Lung (tissue), 16 donors: ENCODE measurements around the gene TGFB1. TPM values are rescaled to one million over a fixed set of nuclear protein-coding genes. Genes with fewer than 3 reads are reported as not detected.

ENCODE experiments used
- ATAC-seq: fragments of 200-7000 bp; cut with Tn5 transposase; one replicate; pipeline ENCODE4 v1.9.1; 2020; ENCODE audit warnings: moderate number of reproducible peaks; ENCODE audit not compliant: insufficient read depth, low FRiP score
- DNase-seq, 3 donors: peaks; one replicate each; pipeline ENCODE4 v3.0.0-alpha.2; 2013 to 2017
- H3K27ac ChIP-seq, 2 donors: one replicate each; pipeline ENCODE4 v1.5.1; 2013; ENCODE audit warnings: mild to moderate bottlenecking in 2 of 2, moderate library complexity in 2 of 2, control low read depth in 1 of 2, inconsistent platforms in 1 of 2, low read depth in 1 of 2, low read length in 1 of 2
- H3K27me3 ChIP-seq, 3 donors: one replicate each; pipeline ENCODE4 v1.5.1; 2013; ENCODE audit warnings: low read length in 2 of 3; ENCODE audit not compliant: control insufficient read depth in 3 of 3, insufficient read depth in 3 of 3
- H3K36me3 ChIP-seq, 4 donors: one replicate each; pipeline ENCODE4 v1.5.1; 2013; ENCODE audit warnings: low read length in 4 of 4, mild to moderate bottlenecking in 1 of 4, moderate library complexity in 1 of 4; ENCODE audit not compliant: control insufficient read depth in 4 of 4, insufficient read depth in 4 of 4
- H3K4me1 ChIP-seq, 5 donors: one replicate each; pipeline ENCODE4 v1.5.1; 2013; ENCODE audit warnings: low read length in 5 of 5, mild to moderate bottlenecking in 2 of 5, moderate library complexity in 1 of 5; ENCODE audit not compliant: control insufficient read depth in 5 of 5, insufficient read depth in 5 of 5
- H3K4me3 ChIP-seq: one replicate; pipeline ENCODE4 v1.5.1; 2013; ENCODE audit warnings: mild to moderate bottlenecking, control low read depth, moderate library complexity
- H3K9ac ChIP-seq, 2 donors: one replicate each; pipeline ENCODE4 v1.5.1; 2013; ENCODE audit warnings: low read length in 2 of 2, control low read depth in 1 of 2; ENCODE audit not compliant: insufficient read depth in 1 of 2
- H3K9me3 ChIP-seq, 4 donors: one replicate each; pipeline ENCODE4 v1.5.1; 2013; ENCODE audit warnings: low read length in 3 of 4, mild to moderate bottlenecking in 1 of 4, moderate library complexity in 1 of 4; ENCODE audit not compliant: control insufficient read depth in 4 of 4, insufficient read depth in 3 of 4
- WGBS, 2 donors: extraction: QIAGEN DNeasy Blood & Tissue Kit; methylation state at CpG; one replicate each; pipeline ENCODE4 v1.1.7; 2013; 5-methylcytosine and 5-hydroxymethylcytosine counted together
- long read RNA-seq, 5 donors: transcript quantifications; one replicate each; lab custom pipeline, GENCODE V29; 2026
- polyA plus RNA-seq, 2 donors: library from polyadenylated mRNA; stranded (reverse); fragments of 200-250 nt; gene quantifications; one replicate each; pipeline ENCODE4 v1.2.1, GENCODE V29; 2013
- total RNA-seq, 2 donors: library from RNA; depleted of rRNA in 1 of 2; stranded (reverse); fragments of >200 nt in 1 of 2; gene quantifications; one replicate each; pipeline ENCODE4 v1.2.1, GENCODE V29; 2014 to 2021
- TF ChIP-seq, protein P1 (sequence below): IDR thresholded peaks from 2 replicates; pipeline ENCODE4 v1.5.1; 2012; ENCODE audit warnings: mild to moderate bottlenecking; ENCODE audit errors: control extremely low read depth, extremely low read depth
- donor health status: control.
- donor health status: control.
- donor health status: Bipolar disorder and iron deficiency.
- donor health status: healthy.
- donor health status: DM: yes; HTN: yes; CAD: no.

TGFB1 gene
- total RNA-seq (10 to 100 TPM; 18.0 to 88.8 TPM), polyA plus RNA-seq (10 to 100 TPM; 27.8 to 67.3 TPM)
- long read RNA-seq, donor 1, transcript TGFB1-201 (7 exons, 2,769 nt) = major isoform, 25 of 49 reads
- long read RNA-seq, donor 1, partial matches to known transcripts = 24 of 49 reads
- long read RNA-seq, donor 1, other reads (novel, unspliced or antisense) = 0 of 49 reads
- long read RNA-seq, donor 2, partial matches to known transcripts = 25 of 28 reads
- long read RNA-seq, donor 2, other reads (novel, unspliced or antisense) = 0 of 28 reads
- long read RNA-seq, donor 3, transcript TGFB1-201 (7 exons, 2,769 nt) = major isoform, 5 of 5 reads
- long read RNA-seq, donor 3, partial matches to known transcripts = 0 of 5 reads
- long read RNA-seq, donor 3, other reads (novel, unspliced or antisense) = 0 of 5 reads
- long read RNA-seq, donor 4, partial matches to known transcripts = 166 of 180 reads
- long read RNA-seq, donor 4, other reads (novel, unspliced or antisense) = 13 of 180 reads
- long read RNA-seq, donor 5, transcript TGFB1-201 (7 exons, 2,769 nt) = major isoform, 20 of 29 reads
- long read RNA-seq, donor 5, partial matches to known transcripts = 0 of 29 reads
- long read RNA-seq, donor 5, other reads (novel, unspliced or antisense) = 9 of 29 reads

DNA sequence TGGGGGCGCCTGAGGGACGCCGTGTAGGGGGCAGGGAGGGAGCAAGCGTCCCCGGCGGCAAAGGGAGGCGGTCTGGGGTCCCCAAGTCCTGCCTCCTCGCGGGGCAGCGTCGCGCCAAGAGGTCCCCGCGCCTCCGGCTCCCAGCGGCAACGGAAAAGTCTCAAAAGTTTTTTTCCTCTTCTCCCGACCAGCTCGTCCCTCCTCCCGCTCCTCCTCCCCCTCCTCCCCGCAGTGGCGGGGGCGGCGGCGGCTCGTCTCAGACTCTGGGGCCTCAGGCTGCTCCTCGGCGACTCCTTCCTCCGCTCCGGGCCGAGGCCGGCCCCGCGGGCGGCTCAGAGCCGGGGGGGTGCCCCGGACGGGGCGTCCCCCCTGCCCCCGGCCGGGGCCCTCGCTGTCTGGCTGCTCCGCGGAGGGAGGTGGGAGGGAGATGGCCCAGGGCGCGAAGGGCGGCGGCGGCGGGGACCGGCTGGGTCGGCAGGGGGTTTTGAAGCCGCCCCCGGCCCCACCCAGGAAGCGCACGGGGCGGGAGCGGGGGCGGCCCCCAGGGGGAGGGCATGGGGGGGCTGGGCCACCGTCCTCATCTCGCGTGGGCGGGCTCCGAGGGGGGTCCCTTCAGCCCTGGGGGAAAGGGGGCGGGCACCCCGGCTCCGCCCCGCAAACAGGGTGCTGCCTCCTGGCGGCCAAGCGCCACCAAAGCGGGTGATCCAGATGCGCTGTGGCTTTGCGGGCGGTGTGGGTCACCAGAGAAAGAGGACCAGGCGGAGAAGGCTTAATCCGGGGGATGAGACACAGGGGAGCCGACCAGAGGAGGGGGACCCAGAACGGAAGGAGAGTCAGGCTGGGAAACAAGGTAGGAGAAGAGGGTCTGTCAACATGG lies at the start of gene TGFB1:
TSS of gene TGFB1 (minus strand) at position 457 of the 877 bp plus-strand sequence. CDS start 878 bp downstream, outside the sequence.
- H3K27ac ChIP-seq = peak within 1 kb of the TSS; percentile 83 to 85
- H3K9me3 ChIP-seq = peaks cover 0 to 2% (median 0%) of the 10 kb centered on the region in 4 donors
- WGBS, 2 donors = 1% methylated on average over 39 to 78 of the region's 78 CpGs
- peak within 1 kb of the TSS; percentile 12 to 74 for H3K9ac ChIP-seq
- DNase-seq = peak; percentile 77 to 86 (median 85)
- peak within 1 kb of the TSS; percentile 85 for H3K4me3 ChIP-seq
- H3K36me3 ChIP-seq = no peaks in the 10 kb centered on the region
- H3K27me3 ChIP-seq = peaks cover 0 to 15% (median 0%) of the 10 kb centered on the region in 3 donors
- peaks cover 0 to 32% (median 9%) of the 10 kb centered on the region in 5 donors for H3K4me1 ChIP-seq
- peak; percentile 81 for ATAC-seq
- TF ChIP-seq, protein P1, sequence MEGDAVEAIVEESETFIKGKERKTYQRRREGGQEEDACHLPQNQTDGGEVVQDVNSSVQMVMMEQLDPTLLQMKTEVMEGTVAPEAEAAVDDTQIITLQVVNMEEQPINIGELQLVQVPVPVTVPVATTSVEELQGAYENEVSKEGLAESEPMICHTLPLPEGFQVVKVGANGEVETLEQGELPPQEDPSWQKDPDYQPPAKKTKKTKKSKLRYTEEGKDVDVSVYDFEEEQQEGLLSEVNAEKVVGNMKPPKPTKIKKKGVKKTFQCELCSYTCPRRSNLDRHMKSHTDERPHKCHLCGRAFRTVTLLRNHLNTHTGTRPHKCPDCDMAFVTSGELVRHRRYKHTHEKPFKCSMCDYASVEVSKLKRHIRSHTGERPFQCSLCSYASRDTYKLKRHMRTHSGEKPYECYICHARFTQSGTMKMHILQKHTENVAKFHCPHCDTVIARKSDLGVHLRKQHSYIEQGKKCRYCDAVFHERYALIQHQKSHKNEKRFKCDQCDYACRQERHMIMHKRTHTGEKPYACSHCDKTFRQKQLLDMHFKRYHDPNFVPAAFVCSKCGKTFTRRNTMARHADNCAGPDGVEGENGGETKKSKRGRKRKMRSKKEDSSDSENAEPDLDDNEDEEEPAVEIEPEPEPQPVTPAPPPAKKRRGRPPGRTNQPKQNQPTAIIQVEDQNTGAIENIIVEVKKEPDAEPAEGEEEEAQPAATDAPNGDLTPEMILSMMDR = peak; percentile 74

DNA sequence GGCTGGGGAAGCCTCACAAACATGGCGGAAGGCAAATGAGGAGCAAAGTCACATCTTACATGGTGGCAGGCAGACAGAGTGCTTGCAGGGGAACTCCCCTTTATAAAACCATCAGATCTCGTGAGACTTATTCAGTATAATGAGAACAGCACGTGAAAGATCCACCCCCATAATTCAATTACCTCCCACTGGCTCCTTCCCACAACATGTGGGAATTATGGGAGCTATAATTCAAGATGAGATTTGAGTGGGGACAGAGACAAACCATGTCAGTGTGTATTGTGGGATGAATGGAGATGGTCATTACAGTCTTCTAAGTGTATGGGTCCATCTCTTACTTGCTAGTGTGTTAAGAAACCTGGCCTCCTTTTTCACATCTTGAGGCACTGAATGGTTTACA lies 48.3 kb upstream of the TGFB1 start:
- Histone ChIP-seq H3K36me3 (peaks cover 0 to 6% (median under 1%) of the 10 kb centered on the region in 4 donors), H3K27ac (no peak overlapping the region), H3K9ac (no peak overlapping the region), H3K4me3 (no peak overlapping the region), H3K27me3 (no peaks in the 10 kb centered on the region), H3K9me3 (no peaks in the 10 kb centered on the region), H3K4me1 (peaks cover 0 to 24% (median 10%) of the 10 kb centered on the region in 5 donors)
- WGBS, 2 donors = 78 to 90% methylated on average over 3 of the region's 3 CpGs
- DNase-seq = no peak
- TF ChIP-seq, protein P1 = no peak
- no peak for ATAC-seq

DNA sequence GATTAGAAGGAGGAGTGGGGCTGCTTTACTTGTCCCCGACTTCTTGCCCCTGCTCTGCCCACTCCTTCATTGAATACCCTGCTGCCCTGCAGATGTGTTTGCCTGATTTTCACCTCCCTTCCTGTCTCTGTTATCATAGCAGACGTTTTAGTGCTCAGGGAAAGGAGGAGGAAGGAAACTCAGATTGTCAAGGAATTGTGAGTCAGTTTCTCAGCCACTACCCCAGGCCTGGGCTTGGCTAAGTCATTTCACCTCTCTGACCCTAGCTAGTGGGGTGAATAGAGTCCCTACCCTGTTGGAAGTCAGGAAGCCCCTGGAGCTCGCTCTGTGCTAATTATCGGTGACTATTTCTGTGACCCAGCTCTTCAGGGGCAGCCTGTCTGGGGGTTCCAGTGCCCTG lies 47.8 kb upstream of the TGFB1 start:
- TF ChIP-seq, protein P1 = no peak
- Histone ChIP-seq H3K4me3 (no peak overlapping the region), H3K4me1 (peaks cover 0 to 24% (median 10%) of the 10 kb centered on the region in 5 donors), H3K27me3 (no peaks in the 10 kb centered on the region), H3K9ac (no peak overlapping the region), H3K36me3 (peaks cover 0 to 6% (median under 1%) of the 10 kb centered on the region in 4 donors), H3K9me3 (no peaks in the 10 kb centered on the region), H3K27ac (peak overlapping the region in 1 of 2 donors; percentile 38)
- ATAC-seq (no peak), DNase-seq (no peak)
- 55 to 63% methylated on average over 4 of the region's 4 CpGs for WGBS, 2 donors
